Mesothelial cell of epicardium (in vitro differentiated cells): Measurements from ENCODE around the gene CKAP2. TPM values are rescaled to one million over a fixed set of nuclear protein-coding genes. Genes with fewer than 3 reads are reported as not detected.

ENCODE experiments used
- DNase-seq, 2 experiments: peaks; one replicate each; pipeline ENCODE4 v3.0.0; 2021; ENCODE audit warnings: low spot score in 2 of 2; ENCODE audit not compliant: unreplicated experiment in 2 of 2
- H3K27ac Mint-ChIP-seq: 2 replicates; pipeline ENCODE4 v1.8.0; 2021; ENCODE audit warnings: mixed read lengths
- H3K27me3 Mint-ChIP-seq: 2 replicates; pipeline ENCODE4 v1.8.0; 2021; ENCODE audit warnings: low read depth, mixed read lengths
- H3K36me3 Mint-ChIP-seq: 2 replicates; pipeline ENCODE4 v1.8.0; 2021; ENCODE audit warnings: mixed read lengths
- H3K4me1 Mint-ChIP-seq: 2 replicates; pipeline ENCODE4 v1.8.0; 2021; ENCODE audit warnings: mixed read lengths
- H3K4me3 Mint-ChIP-seq: 2 replicates; pipeline ENCODE4 v1.8.0; 2021; ENCODE audit warnings: mild to moderate bottlenecking, moderate library complexity, mixed read lengths
- H3K9me3 Mint-ChIP-seq: 2 replicates; pipeline ENCODE4 v1.8.0; 2021; ENCODE audit warnings: mixed read lengths
- total RNA-seq: library from RNA; stranded (reverse); gene quantifications from 3 replicates; pipeline ENCODE4 v1.2.1, GENCODE V29; 2021
- TF ChIP-seq, protein P1 (sequence below): fragments of 200-600 bp; sonication (generic); IDR thresholded peaks from one replicate; pipeline ENCODE4 v1.5.0; 2021; ENCODE audit warnings: antibody characterized with exemption; ENCODE audit not compliant: unreplicated experiment

CKAP2 gene
- total RNA-seq, 1 donor from 2014 or later = 40.4 TPM

DNA sequence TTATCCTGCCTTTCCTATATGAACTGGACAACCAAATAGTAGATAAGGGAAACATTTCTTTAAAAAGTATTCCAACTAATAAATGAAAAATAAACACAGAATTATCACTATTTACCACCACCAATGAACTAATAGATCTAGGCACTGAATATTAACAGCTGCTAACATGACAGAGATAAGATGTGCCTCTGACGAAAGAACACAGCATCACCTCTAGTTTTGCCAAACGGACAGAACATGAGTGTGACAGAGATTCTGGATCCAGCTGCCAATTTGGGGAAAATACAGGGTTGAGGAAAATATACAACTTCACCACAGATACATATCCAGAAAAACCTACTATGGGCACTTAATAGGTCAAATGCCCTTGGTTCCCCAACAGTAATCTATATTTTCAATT lies 22.8 kb upstream of the CKAP2 start:
- Mint-ChIP-seq H3K36me3 (peaks cover 33% of the 10 kb centered on the region), H3K4me3 (no peak overlapping the region), H3K27me3 (no peaks in the 10 kb centered on the region), H3K4me1 (peaks cover 9% of the 10 kb centered on the region), H3K9me3 (no peaks in the 10 kb centered on the region), H3K27ac (no peak overlapping the region)
- TF ChIP-seq, protein P1, sequence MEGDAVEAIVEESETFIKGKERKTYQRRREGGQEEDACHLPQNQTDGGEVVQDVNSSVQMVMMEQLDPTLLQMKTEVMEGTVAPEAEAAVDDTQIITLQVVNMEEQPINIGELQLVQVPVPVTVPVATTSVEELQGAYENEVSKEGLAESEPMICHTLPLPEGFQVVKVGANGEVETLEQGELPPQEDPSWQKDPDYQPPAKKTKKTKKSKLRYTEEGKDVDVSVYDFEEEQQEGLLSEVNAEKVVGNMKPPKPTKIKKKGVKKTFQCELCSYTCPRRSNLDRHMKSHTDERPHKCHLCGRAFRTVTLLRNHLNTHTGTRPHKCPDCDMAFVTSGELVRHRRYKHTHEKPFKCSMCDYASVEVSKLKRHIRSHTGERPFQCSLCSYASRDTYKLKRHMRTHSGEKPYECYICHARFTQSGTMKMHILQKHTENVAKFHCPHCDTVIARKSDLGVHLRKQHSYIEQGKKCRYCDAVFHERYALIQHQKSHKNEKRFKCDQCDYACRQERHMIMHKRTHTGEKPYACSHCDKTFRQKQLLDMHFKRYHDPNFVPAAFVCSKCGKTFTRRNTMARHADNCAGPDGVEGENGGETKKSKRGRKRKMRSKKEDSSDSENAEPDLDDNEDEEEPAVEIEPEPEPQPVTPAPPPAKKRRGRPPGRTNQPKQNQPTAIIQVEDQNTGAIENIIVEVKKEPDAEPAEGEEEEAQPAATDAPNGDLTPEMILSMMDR = no peak
- DNase-seq = no peak

DNA sequence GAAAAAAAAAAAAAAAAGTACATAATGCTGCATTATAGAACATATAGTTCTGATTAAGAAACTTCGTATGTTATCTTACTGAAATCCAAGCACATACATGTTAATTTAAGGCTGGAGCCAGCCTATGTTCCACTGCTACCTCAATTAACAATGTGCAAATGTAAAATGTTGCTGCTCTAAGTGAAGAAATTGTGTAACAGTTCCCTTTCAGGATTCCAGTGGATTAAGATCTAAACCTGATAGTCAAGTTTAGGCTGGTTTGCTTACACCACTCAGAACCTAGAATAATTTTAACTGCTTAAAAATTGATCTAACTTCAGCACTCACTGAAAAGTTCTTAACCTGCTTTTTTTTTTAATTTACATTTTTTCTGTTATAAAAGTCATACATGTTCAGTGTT lies 9.0 kb upstream of the CKAP2 start:
- H3K27me3 Mint-ChIP-seq = no peaks in the 10 kb centered on the region
- peaks cover 2% of the 10 kb centered on the region for H3K36me3 Mint-ChIP-seq
- no peak for DNase-seq
- H3K27ac Mint-ChIP-seq = peak overlapping the region; percentile 21
- peaks cover 20% of the 10 kb centered on the region for H3K4me1 Mint-ChIP-seq
- TF ChIP-seq, protein P1 = no peak
- H3K4me3 Mint-ChIP-seq = no peak overlapping the region
- H3K9me3 Mint-ChIP-seq = no peaks in the 10 kb centered on the region

DNA sequence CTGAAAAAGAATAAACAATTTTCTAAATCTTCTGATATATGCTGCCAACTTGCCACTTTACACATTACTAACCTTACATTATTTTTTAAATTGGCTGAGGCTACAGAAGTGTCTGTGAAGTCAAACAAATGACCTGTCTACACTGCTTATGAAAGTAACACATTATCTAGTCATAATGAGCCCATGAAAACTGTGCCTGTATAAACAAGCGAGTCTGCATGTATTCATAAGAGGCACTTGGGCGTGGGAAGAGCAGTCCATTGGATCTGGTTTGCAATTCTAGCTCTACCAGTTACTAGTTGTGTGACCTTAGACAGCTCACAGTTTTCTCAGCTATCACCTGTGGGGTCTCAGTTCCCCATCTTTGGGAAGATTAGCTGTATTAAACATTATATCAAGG lies 7.9 kb upstream of the CKAP2 start:
- Mint-ChIP-seq H3K36me3 (peaks cover 2% of the 10 kb centered on the region), H3K4me1 (peaks cover 20% of the 10 kb centered on the region), H3K27me3 (no peaks in the 10 kb centered on the region), H3K4me3 (no peak overlapping the region), H3K27ac (no peak overlapping the region), H3K9me3 (no peaks in the 10 kb centered on the region)
- TF ChIP-seq, protein P1 = no peak
- no peak for DNase-seq

DNA sequence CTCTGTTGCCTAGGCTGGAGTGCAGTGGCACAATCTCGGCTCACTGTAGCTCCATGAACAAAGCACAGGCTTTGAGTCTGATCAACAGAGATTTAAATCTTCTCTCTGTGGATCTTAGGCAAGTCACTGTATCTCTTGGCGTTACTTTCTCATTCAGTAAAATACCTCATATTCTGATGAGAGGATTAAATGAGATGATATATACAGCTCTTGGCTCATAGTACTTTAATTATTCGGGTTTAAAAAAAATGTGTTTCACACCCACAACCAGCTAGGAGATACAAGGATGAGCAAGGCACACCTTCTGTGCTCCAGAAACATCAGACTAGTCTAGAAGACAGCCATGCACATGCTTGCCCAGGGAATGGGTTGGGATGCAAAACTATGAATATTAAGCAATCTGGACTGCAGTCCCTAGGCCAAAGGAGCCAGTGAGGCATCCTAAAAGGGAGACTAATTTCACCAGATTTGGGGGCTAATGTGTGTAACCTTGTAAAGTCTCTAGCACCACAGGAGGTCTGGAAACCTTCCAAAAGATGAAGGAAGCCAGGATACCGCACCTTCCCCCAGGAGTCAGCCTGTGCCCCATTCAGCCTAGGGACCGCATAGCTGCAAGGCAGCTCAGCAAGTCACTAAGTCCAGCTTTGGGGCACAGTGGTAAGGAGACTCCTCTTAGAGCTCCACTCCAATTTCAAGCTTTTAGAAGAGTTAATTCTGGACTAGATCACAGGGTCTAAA lies 7.3 kb upstream of the CKAP2 start:
- Mint-ChIP-seq H3K36me3 (peaks cover 2% of the 10 kb centered on the region), H3K4me3 (no peak overlapping the region), H3K4me1 (peaks cover 20% of the 10 kb centered on the region), H3K9me3 (no peaks in the 10 kb centered on the region), H3K27ac (no peak overlapping the region), H3K27me3 (no peaks in the 10 kb centered on the region)
- DNase-seq = no peak
- TF ChIP-seq, protein P1 = no peak

DNA sequence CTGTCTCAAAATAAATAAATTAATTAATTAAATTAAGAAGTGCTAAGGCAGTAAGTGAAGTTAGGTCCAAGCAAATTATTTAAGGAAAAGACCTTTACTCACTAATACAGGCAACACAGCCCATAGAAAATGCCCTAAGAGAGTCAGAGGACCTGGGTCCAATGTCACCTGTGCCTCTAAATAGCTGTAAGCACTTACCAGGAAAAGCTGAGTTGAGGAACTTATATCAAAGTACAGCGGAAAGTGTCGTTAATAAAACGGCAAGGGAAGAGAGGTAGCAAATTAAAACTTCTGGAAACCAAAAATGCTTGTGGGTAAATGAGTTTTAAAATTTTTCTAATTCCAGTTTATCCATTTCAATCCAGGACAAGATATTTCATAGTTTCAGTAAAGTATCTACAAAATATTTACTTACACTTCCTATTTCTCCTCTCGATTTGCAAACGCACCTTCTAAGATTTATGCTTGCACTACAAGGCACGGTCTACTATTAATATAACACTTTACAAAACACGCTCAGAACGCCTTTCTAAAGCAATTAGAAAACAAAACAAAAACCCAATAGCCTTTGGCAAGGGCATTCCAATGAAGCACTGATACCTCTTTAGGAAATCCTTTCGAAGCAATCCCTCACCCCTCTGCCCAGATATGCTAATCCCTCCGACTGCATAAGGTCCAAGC lies 5.8 kb upstream of the CKAP2 start:
- Mint-ChIP-seq H3K4me1 (peaks cover 32% of the 10 kb centered on the region), H3K27ac (peak overlapping the region; percentile 98), H3K4me3 (peak overlapping the region; percentile 98), H3K36me3 (no peaks in the 10 kb centered on the region), H3K9me3 (no peaks in the 10 kb centered on the region), H3K27me3 (no peaks in the 10 kb centered on the region)
- TF ChIP-seq, protein P1 = no peak
- no peak for DNase-seq
